ENCODE measurements around the gene IL18RAP.

The IL18RAP gene

GRCh38 chr2:102425441-102426132 lies 2.6 kb downstream of the IL18RAP start:
- DNase-seq = no peak

- DNase-seq = no peak
These were observed 4.3 kb downstream of the IL18RAP start for GRCh38 chr2:102427249-102427648.

- DNase-seq = no peak
These were observed 5.6 kb downstream of the IL18RAP start for GRCh38 chr2:102428573-102428972.

GRCh38 chr2:102432386-102432785 lies 9.4 kb downstream of the IL18RAP start:
- DNase-seq = no peak

- no peak for DNase-seq
These were observed 11.2 kb downstream of the IL18RAP start for GRCh38 chr2:102433973-102434654.

- no peak for DNase-seq
These were observed 11.9 kb downstream of the IL18RAP start for GRCh38 chr2:102434655-102435381.

- no peak for DNase-seq
These were observed 12.8 kb downstream of the IL18RAP start for GRCh38 chr2:102435741-102436140.

GRCh38 chr2:102436323-102436722 lies 13.4 kb downstream of the IL18RAP start:
- DNase-seq = peak; percentile 28

- DNase-seq = no peak
These were observed 14.2 kb downstream of the IL18RAP start for GRCh38 chr2:102437122-102437521.

- DNase-seq = no peak
These were observed 15.2 kb downstream of the IL18RAP start for GRCh38 chr2:102438111-102438510.

- no peak for DNase-seq
These were observed 15.6 kb downstream of the IL18RAP start for GRCh38 chr2:102438578-102438977.

- no peak for DNase-seq
These were observed 16.2 kb downstream of the IL18RAP start for GRCh38 chr2:102439065-102439695.

GRCh38 chr2:102442967-102443828 lies 20.2 kb downstream of the IL18RAP start:
- peak; percentile 70 for DNase-seq

- no peak for DNase-seq
These were observed 21.3 kb downstream of the IL18RAP start for GRCh38 chr2:102444233-102444632.

GRCh38 chr2:102446936-102447335 lies 24.0 kb downstream of the IL18RAP start:
- no peak for DNase-seq

- DNase-seq = peak; percentile 68
These were observed 26.5 kb downstream of the IL18RAP start for GRCh38 chr2:102449370-102449974.

- no peak for DNase-seq
These were observed 29.0 kb downstream of the IL18RAP start for GRCh38 chr2:102451968-102452367.

GRCh38 chr2:102453501-102453900 lies 30.5 kb downstream of the IL18RAP start:
- DNase-seq = no peak

- DNase-seq = no peak
These were observed 32.2 kb downstream of the IL18RAP start for GRCh38 chr2:102455061-102455670.

GRCh38 chr2:102460467-102460866 lies 37.5 kb downstream of the IL18RAP start:
- DNase-seq = no peak

- DNase-seq = no peak
These were observed 38.2 kb downstream of the IL18RAP start for GRCh38 chr2:102461188-102461587.

GRCh38 chr2:102463160-102463559 lies 40.2 kb downstream of the IL18RAP start:
- no peak for DNase-seq
